Prostate gland (tissue), 2 donors: Measurements from ENCODE around the gene CELF2. TPM values are rescaled to one million over a fixed set of nuclear protein-coding genes. Genes with fewer than 3 reads are reported as not detected.

Experiments
- DNase-seq: peaks from one replicate; pipeline ENCODE4 v3.0.0-alpha.2; 2019; ENCODE audit warnings: low spot score
- H3K27ac ChIP-seq, 2 donors: fragments of 200-600 bp; sonication (generic); 2 replicates each; pipeline ENCODE4 v1.5.1; 2017 to 2019
- H3K27me3 ChIP-seq: fragments of 200-600 bp; sonication (generic); replicated peaks from 2 replicates; pipeline ENCODE4 v1.5.1; 2019; ENCODE audit not compliant: insufficient read depth
- H3K36me3 ChIP-seq, 2 donors: fragments of 200-600 bp; sonication (generic); 1 replicate in 1 of 2; 2 replicates in 1 of 2; pipeline versions ENCODE4 v1.5.1 to v1.8.1; 2017 to 2019
- H3K4me1 ChIP-seq: fragments of 200-600 bp; sonication (generic); replicated peaks from 2 replicates; pipeline ENCODE4 v1.5.1; 2019
- H3K4me3 ChIP-seq, 2 donors: fragments of 200-600 bp; sonication (generic); 2 replicates each; pipeline ENCODE4 v1.5.1; 2017 to 2019
- H3K9me3 ChIP-seq: fragments of 200-600 bp; sonication (generic); 2 replicates; pipeline ENCODE4 v1.5.1; 2017
- CTCF ChIP-seq, 4 experiments: fragments of 200-600 bp in 2 of 4; fragments of 450-650 bp in 2 of 4; sonication (generic) in 2 of 4; IDR thresholded peaks; 1 replicate in 3 of 4; 2 replicates in 1 of 4; pipeline ENCODE4 v1.5.1; 2016 to 2019; ENCODE audit warnings: antibody characterized with exemption in 4 of 4, mild to moderate bottlenecking in 2 of 4, moderate library complexity in 2 of 4
- POLR2A ChIP-seq: fragments of 450-650 bp; IDR thresholded peaks from one replicate; pipeline ENCODE4 v1.6.1; 2016; ENCODE audit warnings: antibody characterized with exemption, mild to moderate bottlenecking
- POLR2AphosphoS5 ChIP-seq: sonication (generic); formaldehyde crosslinking; IDR thresholded peaks from one replicate; pipeline ENCODE4 v1.6.1; 2017; ENCODE audit warnings: antibody characterized with exemption
- WGBS: methylation state at CpG from one replicate; pipeline ENCODE4 v1.1.5; 2018; 5-methylcytosine and 5-hydroxymethylcytosine counted together
- intact Hi-C: fragments of 100-400 bp; cut with DNase I; formaldehyde crosslinking; loops from one replicate; pipeline ENCODE4 v1.14.2; 2022
- total RNA-seq, 2 donors: library from RNA; depleted of rRNA; stranded (reverse); fragments of >200 nt; gene quantifications; one replicate each; pipeline ENCODE4 v1.1.0, GENCODE V29; 2016

Gene CELF2
- total RNA-seq, 2 donors from 2014 or later: 19.2 to 43.2 TPM

DNA sequence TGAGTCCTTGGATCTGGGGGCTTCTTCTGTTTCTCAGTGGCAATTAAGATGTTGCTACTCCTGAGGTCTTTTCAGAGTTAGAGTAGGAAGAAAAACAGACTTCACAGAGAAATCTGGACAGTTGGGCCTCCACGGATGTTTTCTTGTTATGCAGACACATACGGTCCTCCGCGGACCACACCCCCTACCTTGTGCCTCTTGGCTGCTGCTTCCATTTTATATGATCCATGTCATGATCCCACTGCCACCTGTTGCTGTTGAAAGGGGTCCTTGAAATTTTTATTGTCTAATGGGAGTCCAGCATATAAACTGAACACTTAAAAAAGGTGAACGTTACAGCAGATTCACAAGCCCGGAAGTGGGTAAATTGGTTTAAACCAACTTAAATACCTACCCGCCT, 8.3 kb downstream of the CELF2 start:
- H3K4me1 ChIP-seq: no peaks in the 10 kb centered on the region
- WGBS: 78% methylated on average over 7 of the region's 7 CpGs
- H3K27ac ChIP-seq: no peak overlapping the region
- no peaks in the 10 kb centered on the region for H3K36me3 ChIP-seq
- TF ChIP-seq CTCF (IDR thresholded peaks at IDR 0.05): no peak
- no peak for TF ChIP-seq POLR2AphosphoS5
- TF ChIP-seq POLR2A: no peak
- no peak overlapping the region for H3K4me3 ChIP-seq
- H3K9me3 ChIP-seq: no peaks in the 10 kb centered on the region
- intact Hi-C loops: no loop called here
- H3K27me3 ChIP-seq: no peaks in the 10 kb centered on the region
- no peak for DNase-seq

DNA sequence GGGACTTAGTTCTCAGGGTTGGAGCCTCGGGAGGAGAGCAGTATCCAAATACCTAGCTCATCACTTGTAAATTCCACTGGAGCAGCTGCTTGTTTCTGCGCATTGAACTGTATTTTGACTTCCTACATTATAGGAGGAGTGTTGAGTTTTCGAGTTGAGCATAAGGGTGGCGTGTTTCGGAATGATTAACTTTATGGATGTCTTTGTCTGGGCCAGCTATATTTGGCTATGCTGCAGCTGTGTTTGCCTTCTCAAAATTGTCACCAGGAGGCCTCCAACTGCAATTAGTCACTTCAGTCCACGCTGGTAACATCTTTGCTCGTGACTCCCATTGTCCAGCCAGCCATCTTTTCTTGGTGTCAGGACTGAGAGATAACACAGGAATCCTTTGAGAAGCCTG, 9.1 kb downstream of the CELF2 start:
- H3K27ac ChIP-seq: no peak overlapping the region
- WGBS: 74% methylated on average over 7 of the region's 7 CpGs
- H3K27me3 ChIP-seq: no peaks in the 10 kb centered on the region
- no peak for TF ChIP-seq POLR2AphosphoS5
- no peak for DNase-seq
- no peaks in the 10 kb centered on the region for H3K9me3 ChIP-seq
- H3K36me3 ChIP-seq: no peaks in the 10 kb centered on the region
- no peaks in the 10 kb centered on the region for H3K4me1 ChIP-seq
- no peak overlapping the region for H3K4me3 ChIP-seq
- intact Hi-C loops: no loop called here

DNA sequence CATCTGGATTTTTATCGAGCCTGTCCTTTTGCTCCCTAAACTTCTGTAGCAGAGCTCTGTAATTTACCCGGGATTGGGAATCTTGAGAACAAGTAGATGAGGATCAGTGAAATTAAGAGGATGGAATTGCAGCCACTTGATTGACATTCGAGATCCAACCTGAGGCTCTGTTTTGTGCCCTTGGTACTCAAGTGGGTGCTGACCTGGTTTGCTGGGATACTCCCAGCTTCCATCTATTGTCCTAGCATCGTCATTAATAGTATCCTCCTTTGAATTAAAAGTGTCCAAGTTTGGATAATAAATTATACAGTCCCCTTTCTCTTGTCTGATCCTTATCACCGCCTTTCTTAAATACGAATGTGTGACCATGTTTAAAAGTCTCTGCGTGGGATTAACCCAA, 17.1 kb downstream of the CELF2 start:
- Histone ChIP-seq H3K27me3 (no peaks in the 10 kb centered on the region), H3K9me3 (no peaks in the 10 kb centered on the region), H3K36me3 (no peaks in the 10 kb centered on the region), H3K4me1 (no peaks in the 10 kb centered on the region), H3K4me3 (no peak overlapping the region), H3K27ac (no peak overlapping the region)
- 62% methylated on average over 7 of the region's 7 CpGs for WGBS
- intact Hi-C loops: loop anchor here (5.0 kb wide), 1 partner anchor 1682 kb away; no protein-coding TSS in a partner anchor
- TF ChIP-seq POLR2AphosphoS5 (no peak), CTCF (IDR thresholded peaks at IDR 0.05) (no peak), POLR2A (no peak)
- no peak for DNase-seq

DNA sequence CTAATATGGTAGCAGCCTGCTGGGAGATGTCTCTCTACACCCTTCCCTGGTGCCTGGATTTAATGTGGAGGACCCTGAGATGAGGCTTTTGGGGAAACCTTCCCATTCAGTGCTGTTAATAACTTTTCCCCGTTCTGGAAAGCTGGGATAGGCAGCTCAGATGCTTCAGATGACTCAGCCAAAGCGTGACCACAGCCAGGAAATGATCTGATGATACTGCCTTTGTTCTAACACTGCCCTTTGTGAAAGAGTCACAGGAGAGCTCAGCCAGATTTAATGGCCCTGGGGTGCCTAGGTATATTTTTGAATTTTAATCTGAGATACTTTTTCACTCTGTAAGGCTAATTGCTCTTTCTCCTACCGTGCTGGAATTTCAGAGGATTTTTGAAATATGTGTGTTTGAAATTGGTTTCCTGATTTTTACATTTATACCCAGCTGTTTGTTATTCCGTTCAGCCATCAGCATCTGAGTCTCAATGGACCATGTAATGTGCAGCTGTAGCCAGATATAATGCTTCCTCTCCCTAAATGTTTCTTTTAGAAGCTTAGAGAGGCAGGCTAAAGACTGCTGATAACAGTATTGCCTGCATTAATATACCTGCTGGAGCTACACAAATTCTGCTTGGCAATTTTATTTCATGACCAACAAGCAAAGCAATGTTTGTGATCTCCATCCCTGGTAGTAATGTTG, 17.8 kb downstream of the CELF2 start:
- WGBS: 47% methylated on average over 4 of the region's 4 CpGs
- Histone ChIP-seq H3K9me3 (no peaks in the 10 kb centered on the region), H3K27me3 (no peaks in the 10 kb centered on the region), H3K36me3 (no peaks in the 10 kb centered on the region), H3K4me1 (no peaks in the 10 kb centered on the region), H3K4me3 (no peak overlapping the region), H3K27ac (no peak overlapping the region)
- TF ChIP-seq POLR2AphosphoS5 (no peak), POLR2A (no peak), CTCF (IDR thresholded peaks at IDR 0.05) (no peak)
- DNase-seq: no peak
- intact Hi-C loops: loop anchor here (5.0 kb wide), 1 partner anchor 1683 kb away; no protein-coding TSS in a partner anchor

GRCh38 chr10:11036424-11037011, 18.8 kb downstream of the CELF2 start:
- Histone ChIP-seq H3K4me3 (no peak overlapping the region), H3K27ac (no peak overlapping the region), H3K4me1 (no peaks in the 10 kb centered on the region), H3K9me3 (no peaks in the 10 kb centered on the region), H3K36me3 (no peaks in the 10 kb centered on the region), H3K27me3 (no peaks in the 10 kb centered on the region)
- TF ChIP-seq CTCF (IDR thresholded peaks at IDR 0.05) (peak; percentile 13 to 58 (median 54)), POLR2A (no peak), POLR2AphosphoS5 (no peak)
- WGBS: 75% methylated on average over 5 of the region's 5 CpGs
- intact Hi-C loops: loop anchor here (5.0 kb wide), 1 partner anchor 1684 kb away; no protein-coding TSS in a partner anchor
- peak; percentile 13 for DNase-seq
